Mesendoderm (in vitro differentiated cells): ENCODE measurements around the gene DOCK7.

Experiments used
- DNase-seq: peaks from one replicate; pipeline ENCODE4 v3.0.0; 2013
- H2AK5ac ChIP-seq: 2 replicates; pipeline ENCODE4 v1.6.1; 2013; ENCODE audit warnings: low read length, inconsistent platforms
- H2BK120ac ChIP-seq: 2 replicates; pipeline ENCODE4 v1.6.1; 2013; ENCODE audit warnings: low read depth, mild to moderate bottlenecking, low read length, moderate library complexity, mixed read lengths
- H2BK15ac ChIP-seq: replicated peaks from 2 replicates; pipeline ENCODE4 v1.6.1; 2013; ENCODE audit warnings: low read depth, mild to moderate bottlenecking, moderate library complexity
- H2BK5ac ChIP-seq: 2 replicates; pipeline ENCODE4 v1.6.1; 2013; ENCODE audit warnings: low read length, inconsistent platforms
- H3K18ac ChIP-seq: 2 replicates; pipeline ENCODE4 v1.6.1; 2013; ENCODE audit warnings: mild to moderate bottlenecking, low read length, mixed read lengths
- H3K23ac ChIP-seq: one replicate; pipeline ENCODE4 v1.6.1; 2013; ENCODE audit warnings: low read length
- H3K27ac ChIP-seq: 2 replicates; pipeline ENCODE4 v1.5.1; 2013; ENCODE audit warnings: low read depth, mild to moderate bottlenecking, inconsistent platforms, low read length, moderate library complexity
- H3K27me3 ChIP-seq: 2 replicates; pipeline ENCODE4 v1.6.1; 2013; ENCODE audit warnings: low read length, control low read depth, mild to moderate bottlenecking, inconsistent platforms; ENCODE audit not compliant: insufficient read depth, poor library complexity
- H3K36me3 ChIP-seq: 2 replicates; pipeline ENCODE4 v1.6.1; 2013; ENCODE audit warnings: low read length, inconsistent platforms; ENCODE audit not compliant: control insufficient read depth, insufficient read depth
- H3K4ac ChIP-seq: one replicate; pipeline ENCODE4 v1.6.1; 2013; ENCODE audit warnings: low read depth, mild to moderate bottlenecking, low read length, moderate library complexity
- H3K4me1 ChIP-seq: 2 replicates; pipeline ENCODE4 v1.6.1; 2013; ENCODE audit warnings: low read depth, low read length, inconsistent platforms; ENCODE audit not compliant: control insufficient read depth
- H3K4me2 ChIP-seq: 2 replicates; pipeline ENCODE4 v1.6.1; 2013; ENCODE audit warnings: low read length
- H3K4me3 ChIP-seq: 2 replicates; pipeline ENCODE4 v1.5.1; 2013; ENCODE audit warnings: mild to moderate bottlenecking, low read length
- H3K56ac ChIP-seq: one replicate; pipeline ENCODE4 v1.6.1; 2013; ENCODE audit warnings: low read length
- H3K79me1 ChIP-seq: 2 replicates; pipeline ENCODE4 v1.6.1; 2013; ENCODE audit warnings: low read length, inconsistent platforms
- H3K79me2 ChIP-seq: 2 replicates; pipeline ENCODE4 v1.6.1; 2013; ENCODE audit warnings: mild to moderate bottlenecking, low read length; ENCODE audit not compliant: control insufficient read depth, insufficient read depth
- H3K9ac ChIP-seq: 2 replicates; pipeline ENCODE4 v1.6.1; 2013; ENCODE audit warnings: low read length, inconsistent platforms
- H4K5ac ChIP-seq: one replicate; pipeline ENCODE4 v1.6.1; 2013; ENCODE audit warnings: low read length
- H4K8ac ChIP-seq: one replicate; pipeline ENCODE4 v1.6.1; 2013; ENCODE audit warnings: low read depth, mild to moderate bottlenecking, control low read depth, low read length, moderate library complexity
- WGBS: extraction: QIAGEN DNeasy Blood & Tissue Kit; methylation state at CpG from one replicate; pipeline ENCODE4 v1.1.7; 2013; ENCODE audit warnings: low lambda C conversion rate, missing lambda C conversion rate; ENCODE audit not compliant: insufficient coverage; ENCODE audit errors: extremely low coverage; 5-methylcytosine and 5-hydroxymethylcytosine counted together

Gene DOCK7

GRCh38 chr1:62484824-62485468 lies 203.2 kb downstream of the DOCK7 start:
- no peak for DNase-seq
- no peak overlapping the region for H2AK5ac ChIP-seq
- H3K79me1 ChIP-seq: no peaks in the 10 kb centered on the region
- no peak overlapping the region for H3K4me2 ChIP-seq
- H3K4ac ChIP-seq: no peak overlapping the region
- no peak overlapping the region for H3K27ac ChIP-seq
- H3K79me2 ChIP-seq: no peaks in the 10 kb centered on the region
- H4K8ac ChIP-seq: no peak overlapping the region
- H2BK15ac ChIP-seq: no peak overlapping the region
- H2BK5ac ChIP-seq: no peak overlapping the region
- WGBS: no CpG with 5 or more reads among the region's 5 CpGs
- no peaks in the 10 kb centered on the region for H3K4me1 ChIP-seq
- no peak overlapping the region for H3K23ac ChIP-seq
- no peak overlapping the region for H3K18ac ChIP-seq
- H3K9ac ChIP-seq: no peak overlapping the region
- no peak overlapping the region for H3K4me3 ChIP-seq
- H3K56ac ChIP-seq: no peak overlapping the region
- H4K5ac ChIP-seq: no peak overlapping the region
- H3K36me3 ChIP-seq: no peaks in the 10 kb centered on the region
- H2BK120ac ChIP-seq: no peak overlapping the region
- H3K27me3 ChIP-seq: no peaks in the 10 kb centered on the region

- no CpG with 5 or more reads among the region's 3 CpGs for WGBS
Observed at GRCh38 chr1:62481681-62482080, 206.5 kb downstream of the DOCK7 start.

GRCh38 chr1:62476525-62477219 lies 211.5 kb downstream of the DOCK7 start:
- WGBS: no CpG with 5 or more reads among the region's 3 CpGs
- DNase-seq: peak; percentile 18
- no peak overlapping the region for H3K9ac ChIP-seq
- no peak overlapping the region for H2BK5ac ChIP-seq
- H3K23ac ChIP-seq: no peak overlapping the region
- no peak overlapping the region for H4K8ac ChIP-seq
- H3K56ac ChIP-seq: no peak overlapping the region
- no peak overlapping the region for H2BK15ac ChIP-seq
- no peaks in the 10 kb centered on the region for H3K27me3 ChIP-seq
- no peak overlapping the region for H3K18ac ChIP-seq
- H3K27ac ChIP-seq: no peak overlapping the region
- H3K36me3 ChIP-seq: no peaks in the 10 kb centered on the region
- no peak overlapping the region for H2BK120ac ChIP-seq
- H2AK5ac ChIP-seq: no peak overlapping the region
- no peaks in the 10 kb centered on the region for H3K4me1 ChIP-seq
- no peak overlapping the region for H3K4me3 ChIP-seq
- no peaks in the 10 kb centered on the region for H3K79me2 ChIP-seq
- H3K4me2 ChIP-seq: no peak overlapping the region
- no peak overlapping the region for H4K5ac ChIP-seq
- H3K79me1 ChIP-seq: no peaks in the 10 kb centered on the region
- H3K4ac ChIP-seq: no peak overlapping the region

More at GRCh38 chr1:62481681-62482080, 206.5 kb downstream of the DOCK7 start:
- H3K36me3 ChIP-seq: no peaks in the 10 kb centered on the region
- no peak overlapping the region for H3K4ac ChIP-seq
- no peak overlapping the region for H2BK5ac ChIP-seq
- H3K79me1 ChIP-seq: no peaks in the 10 kb centered on the region
- H3K23ac ChIP-seq: no peak overlapping the region
- no peak for DNase-seq
- no peak overlapping the region for H2BK120ac ChIP-seq
- no peaks in the 10 kb centered on the region for H3K4me1 ChIP-seq
- H2BK15ac ChIP-seq: no peak overlapping the region
- no peak overlapping the region for H3K4me3 ChIP-seq
- H4K8ac ChIP-seq: no peak overlapping the region
- no peak overlapping the region for H2AK5ac ChIP-seq
- H3K9ac ChIP-seq: no peak overlapping the region
- no peak overlapping the region for H3K4me2 ChIP-seq
- H3K27ac ChIP-seq: no peak overlapping the region
- H3K56ac ChIP-seq: no peak overlapping the region
- no peak overlapping the region for H4K5ac ChIP-seq
- no peaks in the 10 kb centered on the region for H3K27me3 ChIP-seq
- no peaks in the 10 kb centered on the region for H3K79me2 ChIP-seq
- no peak overlapping the region for H3K18ac ChIP-seq

GRCh38 chr1:62467092-62467491 lies 221.1 kb downstream of the DOCK7 start:
- no peak overlapping the region for H3K27ac ChIP-seq
- no peak overlapping the region for H3K4ac ChIP-seq
- no peak overlapping the region for H4K5ac ChIP-seq
- no peak overlapping the region for H3K4me2 ChIP-seq
- no peak overlapping the region for H3K56ac ChIP-seq
- no peak overlapping the region for H3K23ac ChIP-seq
- no peaks in the 10 kb centered on the region for H3K36me3 ChIP-seq
- H3K27me3 ChIP-seq: no peaks in the 10 kb centered on the region
- no peak overlapping the region for H2BK15ac ChIP-seq
- no peak overlapping the region for H3K18ac ChIP-seq
- H2BK5ac ChIP-seq: no peak overlapping the region
- H3K4me3 ChIP-seq: no peak overlapping the region
- no peak overlapping the region for H2AK5ac ChIP-seq
- H3K79me2 ChIP-seq: no peaks in the 10 kb centered on the region
- H3K4me1 ChIP-seq: no peaks in the 10 kb centered on the region
- DNase-seq: no peak
- no peak overlapping the region for H2BK120ac ChIP-seq
- H3K79me1 ChIP-seq: no peaks in the 10 kb centered on the region
- H3K9ac ChIP-seq: no peak overlapping the region
- H4K8ac ChIP-seq: no peak overlapping the region

GRCh38 chr1:62462370-62462769 lies 225.8 kb downstream of the DOCK7 start:
- H3K79me2 ChIP-seq: no peaks in the 10 kb centered on the region

GRCh38 chr1:62457955-62458354 lies 230.2 kb downstream of the DOCK7 start:
- Histone ChIP-seq H4K8ac (no peak overlapping the region), H3K4me2 (no peak overlapping the region), H3K23ac (no peak overlapping the region), H3K79me1 (no peaks in the 10 kb centered on the region), H3K27ac (no peak overlapping the region), H3K36me3 (no peaks in the 10 kb centered on the region), H3K9ac (no peak overlapping the region), H3K4me3 (no peak overlapping the region), H2AK5ac (no peak overlapping the region), H3K4ac (no peak overlapping the region), H2BK5ac (no peak overlapping the region), H3K56ac (no peak overlapping the region), H2BK15ac (no peak overlapping the region), H3K79me2 (no peaks in the 10 kb centered on the region), H2BK120ac (no peak overlapping the region), H4K5ac (no peak overlapping the region), H3K18ac (no peak overlapping the region), H3K4me1 (no peaks in the 10 kb centered on the region), H3K27me3 (no peaks in the 10 kb centered on the region)
- no peak for DNase-seq
- no CpG with 5 or more reads among the region's 7 CpGs for WGBS

More at GRCh38 chr1:62462370-62462769, 225.8 kb downstream of the DOCK7 start:
- no peaks in the 10 kb centered on the region for H3K27me3 ChIP-seq
- H3K56ac ChIP-seq: no peak overlapping the region
- H2BK5ac ChIP-seq: no peak overlapping the region
- no peak overlapping the region for H3K23ac ChIP-seq
- H3K4me3 ChIP-seq: no peak overlapping the region
- no peak overlapping the region for H3K4me2 ChIP-seq
- H2AK5ac ChIP-seq: no peak overlapping the region
- H3K4ac ChIP-seq: no peak overlapping the region
- no peak overlapping the region for H3K9ac ChIP-seq
- H3K4me1 ChIP-seq: no peaks in the 10 kb centered on the region
- no peak overlapping the region for H4K5ac ChIP-seq
- no peak overlapping the region for H3K27ac ChIP-seq
- H4K8ac ChIP-seq: no peak overlapping the region
- H2BK15ac ChIP-seq: no peak overlapping the region
- H3K79me1 ChIP-seq: no peaks in the 10 kb centered on the region
- WGBS: no CpG with 5 or more reads among the region's 3 CpGs
- H3K18ac ChIP-seq: no peak overlapping the region
- H2BK120ac ChIP-seq: no peak overlapping the region
- H3K36me3 ChIP-seq: no peaks in the 10 kb centered on the region
- DNase-seq: no peak
